PC-9 (cell line): ENCODE data around the gene MISP. TPM values are rescaled to one million over a fixed set of nuclear protein-coding genes. Genes with fewer than 3 reads are reported as not detected.

Experiments used
- BruUV-seq: library from RNA; stranded (reverse); fragments of 400-500 nt; replicated peaks from 2 replicates; lab custom pipeline; 2021; lab: Mats Ljungman, UMichigan
- CTCF ChIA-PET: fragments of 300-600 bp; sonication (Branson Sonifier 250); formaldehyde crosslinking; loops from one replicate; lab custom pipeline; 2022; ENCODE audit warnings: antibody characterized with exemption; lab: Charles Lee
- POLR2A ChIA-PET: fragments of 300-600 bp; sonication (Branson Sonifier 250); formaldehyde crosslinking; loops from one replicate; lab custom pipeline; 2022; ENCODE audit warnings: antibody characterized with exemption; ENCODE audit not compliant: unreplicated experiment; lab: Charles Lee
- DNase-seq, 2 experiments: peaks; one replicate each; pipeline versions ENCODE4 v3.0.0 to v3.0.0-alpha.2; 2015 to 2022; ENCODE audit warnings: mixed read lengths in 1 of 2
- H2AFZ ChIP-seq: fragments of 200-600 bp; sonication (generic); 2 replicates; pipeline ENCODE4 v1.8.1; 2017; ENCODE audit warnings: antibody characterized with exemption
- H3F3A ChIP-seq: fragments of 200-600 bp; sonication (generic); 2 replicates; pipeline ENCODE4 v1.8.1; 2017; ENCODE audit warnings: antibody characterized with exemption, mild to moderate bottlenecking, low read depth; ENCODE audit not compliant: insufficient read depth
- H3K27ac ChIP-seq: fragments of 200-600 bp; sonication (generic); 2 replicates; pipeline ENCODE4 v1.6.1; 2016; ENCODE audit warnings: mixed run types
- H3K27me3 ChIP-seq: fragments of 200-600 bp; sonication (generic); 2 replicates; pipeline ENCODE4 v1.6.1; 2016; ENCODE audit warnings: low read depth, mixed run types; ENCODE audit not compliant: insufficient read depth
- H3K36me3 ChIP-seq: fragments of 200-600 bp; sonication (generic); 2 replicates; pipeline ENCODE4 v1.6.1; 2016; ENCODE audit warnings: low read depth, mixed run types
- H3K4me1 ChIP-seq: fragments of 200-600 bp; sonication (generic); replicated peaks from 2 replicates; pipeline ENCODE4 v1.6.1; 2016; ENCODE audit warnings: mixed run types; ENCODE audit not compliant: insufficient read depth
- H3K4me2 ChIP-seq: fragments of 200-600 bp; sonication (generic); 2 replicates; pipeline ENCODE4 v1.6.1; 2017; ENCODE audit warnings: mixed run types
- H3K4me3 ChIP-seq: fragments of 200-600 bp; sonication (generic); 2 replicates; pipeline ENCODE4 v1.6.1; 2016; ENCODE audit warnings: mixed run types
- H3K79me2 ChIP-seq: fragments of 200-600 bp; sonication (generic); 2 replicates; pipeline ENCODE4 v1.6.1; 2017; ENCODE audit warnings: low read depth, mixed run types
- H3K9me2 ChIP-seq: fragments of 200-600 bp; sonication (generic); 2 replicates; pipeline ENCODE4 v1.8.1; 2017; ENCODE audit warnings: mild to moderate bottlenecking; ENCODE audit not compliant: insufficient read depth
- H3K9me3 ChIP-seq: fragments of 200-600 bp; sonication (generic); 2 replicates; pipeline ENCODE4 v1.8.1; 2016; ENCODE audit warnings: low read depth; ENCODE audit not compliant: insufficient read depth
- H4K20me1 ChIP-seq: fragments of 200-600 bp; sonication (generic); 2 replicates; pipeline ENCODE4 v1.8.1; 2017; ENCODE audit not compliant: insufficient read depth
- CTCF ChIP-seq: fragments of 200-600 bp; sonication (generic); conservative IDR thresholded peaks from 2 replicates; pipeline ENCODE4 v1.6.1; 2017; ENCODE audit warnings: mixed run types, antibody characterized with exemption, mild to moderate bottlenecking, moderate library complexity
- EZH2 ChIP-seq: fragments of 200-600 bp; sonication (generic); IDR thresholded peaks from 2 replicates; pipeline ENCODE4 v1.8.0; 2017; ENCODE audit warnings: antibody characterized with exemption, low read depth
- intact Hi-C: fragments of 100-400 bp; cut with micrococcal nuclease; formaldehyde crosslinking; loops from one replicate; pipeline ENCODE4 v1.10.0; 2022; ENCODE audit not compliant: unreplicated experiment
- total RNA-seq: library from RNA; stranded (reverse); gene quantifications from 2 replicates; pipeline ENCODE4 v1.2.3, GENCODE V29; 2021

The MISP gene
- total RNA-seq, 1 experiment from 2014 or later, result 91.6 TPM

- H3K27ac ChIP-seq, result no peak overlapping the region
- H3K79me2 ChIP-seq, result no peaks in the 10 kb centered on the region
- H3K4me1 ChIP-seq, result no peaks in the 10 kb centered on the region
- peaks cover 30% of the 10 kb centered on the region for H3F3A ChIP-seq
- H3K4me2 ChIP-seq, result 0 out of 2 replicates have a peak overlapping the region, but pooled peaks have one; percentile 13
- BruUV-seq, result no TSS peak
- no peaks in the 10 kb centered on the region for H3K27me3 ChIP-seq
- TF ChIP-seq EZH2, result no peak
- no peak for TF ChIP-seq CTCF
- no peaks in the 10 kb centered on the region for H4K20me1 ChIP-seq
- no peaks in the 10 kb centered on the region for H3K9me2 ChIP-seq
- H3K36me3 ChIP-seq, result no peaks in the 10 kb centered on the region
- intact Hi-C loops, result no loop called here
- ChIA-PET CTCF (no interaction called here), POLR2A (no interaction called here)
- H3K9me3 ChIP-seq, result no peaks in the 10 kb centered on the region
- H3K4me3 ChIP-seq, result no peak overlapping the region; the same call in 1 of the 2 replicates
- DNase-seq, result peak; percentile 43 to 62
- H2AFZ ChIP-seq, result no peak overlapping the region
Observed at GRCh38 chr19:703651-704446, 47.1 kb upstream of the MISP start.

- H3K27me3 ChIP-seq, result no peaks in the 10 kb centered on the region
- H3K4me2 ChIP-seq, result 0 out of 2 replicates have a peak overlapping the region, but pooled peaks have one; percentile 13
- no peaks in the 10 kb centered on the region for H3K36me3 ChIP-seq
- H3F3A ChIP-seq, result peaks cover 30% of the 10 kb centered on the region
- no peak overlapping the region for H2AFZ ChIP-seq
- H3K4me1 ChIP-seq, result no peaks in the 10 kb centered on the region
- TF ChIP-seq CTCF (no peak), EZH2 (no peak)
- no peak overlapping the region for H3K27ac ChIP-seq
- H3K9me3 ChIP-seq, result no peaks in the 10 kb centered on the region
- no peak overlapping the region for H3K4me3 ChIP-seq
- no TSS peak for BruUV-seq
- ChIA-PET CTCF (no interaction called here), POLR2A (no interaction called here)
- H3K79me2 ChIP-seq, result no peaks in the 10 kb centered on the region
- H3K9me2 ChIP-seq, result no peaks in the 10 kb centered on the region
- no peak for DNase-seq
- no peaks in the 10 kb centered on the region for H4K20me1 ChIP-seq
- intact Hi-C loops, result no loop called here
Observed at GRCh38 chr19:704447-704741, 46.5 kb upstream of the MISP start.

- CTCF ChIA-PET, result no interaction called here
- Histone ChIP-seq H3K27ac (no peak within 1 kb of the TSS), H3K9me2 (no peaks in the 10 kb centered on the region), H3K36me3 (no peaks in the 10 kb centered on the region), H3K9me3 (no peaks in the 10 kb centered on the region), H3K4me2 (no peak within 1 kb of the TSS; the same call in 1 of the 2 replicates), H3K27me3 (peaks cover 8% of the 10 kb centered on the region; the same call in 1 of the 2 replicates), H2AFZ (no peak within 1 kb of the TSS), H3F3A (peaks cover 31% of the 10 kb centered on the region), H3K4me3 (no peak within 1 kb of the TSS), H4K20me1 (no peaks in the 10 kb centered on the region), H3K79me2 (no peaks in the 10 kb centered on the region), H3K4me1 (no peaks in the 10 kb centered on the region)
- POLR2A ChIA-PET, result no interaction called here
- no peak for TF ChIP-seq CTCF
- TF ChIP-seq EZH2, result no peak
- intact Hi-C loops, result no loop called here
- no peak for DNase-seq
- BruUV-seq, result no TSS peak
Observed at GRCh38 chr19:708154-709143, 42.5 kb upstream of the MISP start, which contains the start of gene PALM. Gene PALM (plus strand): TSS chr19:708935. CDS start chr19:709147, 212 bp downstream.
